ENCODE data around the gene SCAMP3. TPM values are rescaled to one million over a fixed set of nuclear protein-coding genes. Genes with fewer than 3 reads are reported as not detected.
"Not testable (repeated sequence)": the region's sequence is repeated elsewhere in the genome, so short reads cannot be mapped to it uniquely, and the experiment has no call there.

Gene SCAMP3
- total RNA-seq, 1 experiment from 2014 or later, result 43.4 TPM

- DNase-seq (ENCODE audit: low read depth), result not testable (repeated sequence)
Measured at GRCh38 chr1:155232001-155232978, 29.9 kb downstream of the SCAMP3 start.

- DNase-seq (ENCODE audit: low read depth), result not testable (repeated sequence)
Measured at GRCh38 chr1:155231302-155231701, 30.9 kb downstream of the SCAMP3 start.

- DNase-seq (ENCODE audit: low read depth), result no peak
Measured at GRCh38 chr1:155228096-155228427, 34.1 kb downstream of the SCAMP3 start.

- peak; percentile 99 for DNase-seq (ENCODE audit: low read depth)
Measured at GRCh38 chr1:155227261-155228095, 34.7 kb downstream of the SCAMP3 start.

- DNase-seq (ENCODE audit: low read depth), result peak; percentile 77
Measured at GRCh38 chr1:155226910-155227260, 35.3 kb downstream of the SCAMP3 start.

- peak; percentile 85 for DNase-seq (ENCODE audit: low read depth)
Measured at GRCh38 chr1:155226188-155226909, 35.8 kb downstream of the SCAMP3 start.

- DNase-seq (ENCODE audit: low read depth), result not testable (repeated sequence)
Measured at GRCh38 chr1:155225404-155225759, 36.8 kb downstream of the SCAMP3 start.

- no peak for DNase-seq (ENCODE audit: low read depth)
Measured at GRCh38 chr1:155223047-155223446, 39.1 kb downstream of the SCAMP3 start.

- DNase-seq (ENCODE audit: low read depth), result not testable (repeated sequence)
Measured at GRCh38 chr1:155220211-155220965, 41.8 kb downstream of the SCAMP3 start.

GRCh38 chr1:155219592-155220031 lies 42.5 kb downstream of the SCAMP3 start:
- no peak for DNase-seq (ENCODE audit: low read depth)

GRCh38 chr1:155218854-155219591 lies 43.1 kb downstream of the SCAMP3 start:
- DNase-seq (ENCODE audit: low read depth), result peak; percentile 50

GRCh38 chr1:155214702-155215101 lies 47.5 kb downstream of the SCAMP3 start:
- DNase-seq (ENCODE audit: low read depth), result not testable (repeated sequence)

- not testable (repeated sequence) for DNase-seq (ENCODE audit: low read depth)
Measured at GRCh38 chr1:155212051-155212440, 50.1 kb downstream of the SCAMP3 start.

- not testable (repeated sequence) for DNase-seq (ENCODE audit: low read depth)
Measured at GRCh38 chr1:155211381-155212050, 50.6 kb downstream of the SCAMP3 start.

GRCh38 chr1:155210314-155211104 lies 51.7 kb downstream of the SCAMP3 start:
- no peak for DNase-seq (ENCODE audit: low read depth)

GRCh38 chr1:155209312-155209721 lies 52.8 kb downstream of the SCAMP3 start:
- no peak for DNase-seq (ENCODE audit: low read depth)

- DNase-seq (ENCODE audit: low read depth), result peak; percentile 92
Measured at GRCh38 chr1:155208541-155209311, 53.4 kb downstream of the SCAMP3 start, which contains the start of gene MTX1. MTX1 (plus strand) TSS chr1:155208695; CDS start chr1:155208805, 110 bp downstream.

Measured in Daoy (cell line).